GM23338 (cell line): ENCODE data around the gene LSM2. TPM values are rescaled to one million over a fixed set of nuclear protein-coding genes. Genes with fewer than 3 reads are reported as not detected.
"Not testable (repeated sequence)": the region's sequence is repeated elsewhere in the genome, so short reads cannot be mapped to it uniquely, and the experiment has no call there.

Source experiments
- ATAC-seq: fragments of 200-7000 bp; cut with Tn5 transposase; 3 replicates; pipeline ENCODE4 v1.9.1; 2020
- DNase-seq: peaks from one replicate; pipeline ENCODE4 v3.0.0-alpha.2; 2015; ENCODE audit warnings: low spot score
- H2AFZ ChIP-seq: fragments of 200-600 bp; sonication (generic); 2 replicates; pipeline ENCODE4 v1.8.0; 2016; ENCODE audit warnings: antibody characterized with exemption, mild to moderate bottlenecking, moderate library complexity
- H3F3A ChIP-seq: fragments of 200-600 bp; sonication (generic); replicated peaks from 2 replicates; pipeline ENCODE4 v1.8.0; 2017; ENCODE audit warnings: antibody characterized with exemption, mixed run types, low read depth
- H3K27ac ChIP-seq: fragments of 200-600 bp; sonication (generic); 2 replicates; pipeline ENCODE4 v1.6.1; 2016; ENCODE audit warnings: low read depth
- H3K27me3 ChIP-seq: fragments of 200-600 bp; sonication (generic); 2 replicates; pipeline ENCODE4 v1.8.0; 2016; ENCODE audit warnings: mild to moderate bottlenecking, mixed run types, moderate library complexity; ENCODE audit not compliant: insufficient read depth
- H3K36me3 ChIP-seq: fragments of 200-600 bp; sonication (generic); 2 replicates; pipeline ENCODE4 v1.8.0; 2016; ENCODE audit warnings: mild to moderate bottlenecking; ENCODE audit not compliant: insufficient read depth
- H3K4me1 ChIP-seq: fragments of 200-600 bp; sonication (generic); 2 replicates; pipeline ENCODE4 v1.8.0; 2016; ENCODE audit warnings: mild to moderate bottlenecking, moderate library complexity; ENCODE audit not compliant: insufficient read depth
- H3K4me2 ChIP-seq: fragments of 200-600 bp; sonication (generic); 2 replicates; pipeline ENCODE4 v1.7.1; 2017; ENCODE audit warnings: mixed run types
- H3K4me3 ChIP-seq: fragments of 200-600 bp; sonication (generic); 2 replicates; pipeline ENCODE4 v1.6.1; 2016; ENCODE audit warnings: mixed run types
- H3K79me2 ChIP-seq: fragments of 200-600 bp; sonication (generic); replicated peaks from 2 replicates; pipeline ENCODE4 v1.8.0; 2017; ENCODE audit warnings: mild to moderate bottlenecking; ENCODE audit not compliant: insufficient read depth
- H3K9me2 ChIP-seq: fragments of 200-600 bp; sonication (generic); 2 replicates; pipeline ENCODE4 v1.8.0; 2017; ENCODE audit not compliant: insufficient read depth
- H4K20me1 ChIP-seq: fragments of 200-600 bp; sonication (generic); replicated peaks from 2 replicates; pipeline ENCODE4 v1.8.0; 2017; ENCODE audit warnings: mild to moderate bottlenecking; ENCODE audit not compliant: insufficient read depth
- H3K27ac Mint-ChIP-seq: 2 replicates; pipeline ENCODE4 v1.8.0; 2020; ENCODE audit warnings: inconsistent platforms, mild to moderate bottlenecking, moderate library complexity, mixed read lengths
- H3K27me3 Mint-ChIP-seq: 3 replicates; pipeline ENCODE4 v1.8.0; 2022; ENCODE audit warnings: low read depth, mild to moderate bottlenecking, moderate library complexity, mixed read lengths, inconsistent platforms; ENCODE audit not compliant: insufficient read depth, poor library complexity
- H3K36me3 Mint-ChIP-seq: 3 replicates; pipeline ENCODE4 v1.8.0; 2021; ENCODE audit warnings: low read depth, mild to moderate bottlenecking, inconsistent platforms, moderate library complexity, mixed read lengths
- H3K4me1 Mint-ChIP-seq: 3 replicates; pipeline ENCODE4 v1.8.0; 2020; ENCODE audit warnings: mild to moderate bottlenecking, inconsistent platforms, mixed read lengths
- H3K4me3 Mint-ChIP-seq: 3 replicates; pipeline ENCODE4 v1.8.0; 2021; ENCODE audit warnings: moderate library complexity, mild to moderate bottlenecking, inconsistent platforms, mixed read lengths
- H3K9me3 Mint-ChIP-seq: 3 replicates; pipeline ENCODE4 v1.8.0; 2020; ENCODE audit warnings: moderate library complexity, mild to moderate bottlenecking, inconsistent platforms, mixed read lengths
- EZH2 ChIP-seq: fragments of 200-600 bp; sonication (generic); IDR thresholded peaks from one replicate; pipeline ENCODE4 v1.8.0; 2017; ENCODE audit warnings: antibody characterized with exemption, mild to moderate bottlenecking, low read depth; ENCODE audit not compliant: unreplicated experiment
- EZH2phosphoT487 ChIP-seq: fragments of 200-600 bp; sonication (generic); IDR thresholded peaks from one replicate; pipeline ENCODE4 v1.8.1; 2018; ENCODE audit warnings: antibody characterized with exemption; ENCODE audit not compliant: unreplicated experiment
- polyA plus RNA-seq: library from polyadenylated mRNA; unstranded; fragments of >200 nt; fragmentation: Nextera tagmentation; extraction: Ambion mirVana; gene quantifications from 2 replicates; pipeline ENCODE4 v1.2.1, GENCODE V29; 2016
- total RNA-seq: library from RNA; depleted of rRNA; stranded (reverse); fragments of >200 nt; shearing (Covaris generic); gene quantifications from 2 replicates; pipeline ENCODE4 v1.2.3, GENCODE V29; 2014
- TF ChIP-seq, protein P1 (sequence below), 2 experiments: fragments of 200-600 bp in 1 of 2; sonication (generic) in 1 of 2; conservative IDR thresholded peaks; 2 replicates each; pipeline versions ENCODE4 v1.5.1 to v1.6.1; 2016 to 2017; ENCODE audit warnings: antibody characterized with exemption in 2 of 2, low read depth in 2 of 2, mild to moderate bottlenecking in 2 of 2, moderate library complexity in 1 of 2
- TF ChIP-seq, protein P2 (sequence below): IDR thresholded peaks from 2 replicates; pipeline ENCODE4 v1.6.1; 2016; ENCODE audit warnings: antibody characterized with exemption
- TF ChIP-seq, protein P3 (sequence below): fragments of 250-450 bp; sonication (Bioruptor Pico); IDR thresholded peaks from 2 replicates; pipeline ENCODE4 v1.5.0; 2020; ENCODE audit warnings: mild to moderate bottlenecking, moderate library complexity

The LSM2 gene
- total and polyA plus RNA-seq, 2 experiments from 2014 or later: 106 to 140 TPM

DNA sequence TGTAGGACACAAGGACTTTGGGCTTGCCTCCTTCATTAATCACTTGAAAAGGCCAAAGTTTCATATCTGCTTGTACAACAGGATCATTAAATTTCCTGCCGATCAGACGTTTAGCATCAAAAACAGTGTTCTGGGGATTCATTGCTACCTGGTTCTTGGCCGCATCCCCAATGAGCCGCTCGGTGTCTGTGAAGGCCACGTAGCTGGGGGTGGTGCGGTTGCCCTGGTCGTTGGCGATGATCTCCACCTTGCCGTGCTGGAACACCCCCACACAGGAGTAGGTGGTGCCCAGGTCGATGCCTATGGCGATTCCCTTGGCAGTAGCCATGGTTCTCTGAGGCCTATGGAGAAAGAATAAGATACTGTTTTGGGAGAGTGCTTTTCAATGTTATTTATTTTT lies 4.9 kb upstream of the LSM2 start (continued):
- TF ChIP-seq, protein P1, sequence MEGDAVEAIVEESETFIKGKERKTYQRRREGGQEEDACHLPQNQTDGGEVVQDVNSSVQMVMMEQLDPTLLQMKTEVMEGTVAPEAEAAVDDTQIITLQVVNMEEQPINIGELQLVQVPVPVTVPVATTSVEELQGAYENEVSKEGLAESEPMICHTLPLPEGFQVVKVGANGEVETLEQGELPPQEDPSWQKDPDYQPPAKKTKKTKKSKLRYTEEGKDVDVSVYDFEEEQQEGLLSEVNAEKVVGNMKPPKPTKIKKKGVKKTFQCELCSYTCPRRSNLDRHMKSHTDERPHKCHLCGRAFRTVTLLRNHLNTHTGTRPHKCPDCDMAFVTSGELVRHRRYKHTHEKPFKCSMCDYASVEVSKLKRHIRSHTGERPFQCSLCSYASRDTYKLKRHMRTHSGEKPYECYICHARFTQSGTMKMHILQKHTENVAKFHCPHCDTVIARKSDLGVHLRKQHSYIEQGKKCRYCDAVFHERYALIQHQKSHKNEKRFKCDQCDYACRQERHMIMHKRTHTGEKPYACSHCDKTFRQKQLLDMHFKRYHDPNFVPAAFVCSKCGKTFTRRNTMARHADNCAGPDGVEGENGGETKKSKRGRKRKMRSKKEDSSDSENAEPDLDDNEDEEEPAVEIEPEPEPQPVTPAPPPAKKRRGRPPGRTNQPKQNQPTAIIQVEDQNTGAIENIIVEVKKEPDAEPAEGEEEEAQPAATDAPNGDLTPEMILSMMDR (conservative IDR thresholded peaks at IDR 0.05; ENCODE audit: low read depth in 2 of 2): no peak
- TF ChIP-seq, protein P2, sequence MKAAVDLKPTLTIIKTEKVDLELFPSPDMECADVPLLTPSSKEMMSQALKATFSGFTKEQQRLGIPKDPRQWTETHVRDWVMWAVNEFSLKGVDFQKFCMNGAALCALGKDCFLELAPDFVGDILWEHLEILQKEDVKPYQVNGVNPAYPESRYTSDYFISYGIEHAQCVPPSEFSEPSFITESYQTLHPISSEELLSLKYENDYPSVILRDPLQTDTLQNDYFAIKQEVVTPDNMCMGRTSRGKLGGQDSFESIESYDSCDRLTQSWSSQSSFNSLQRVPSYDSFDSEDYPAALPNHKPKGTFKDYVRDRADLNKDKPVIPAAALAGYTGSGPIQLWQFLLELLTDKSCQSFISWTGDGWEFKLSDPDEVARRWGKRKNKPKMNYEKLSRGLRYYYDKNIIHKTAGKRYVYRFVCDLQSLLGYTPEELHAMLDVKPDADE: no peak

DNA sequence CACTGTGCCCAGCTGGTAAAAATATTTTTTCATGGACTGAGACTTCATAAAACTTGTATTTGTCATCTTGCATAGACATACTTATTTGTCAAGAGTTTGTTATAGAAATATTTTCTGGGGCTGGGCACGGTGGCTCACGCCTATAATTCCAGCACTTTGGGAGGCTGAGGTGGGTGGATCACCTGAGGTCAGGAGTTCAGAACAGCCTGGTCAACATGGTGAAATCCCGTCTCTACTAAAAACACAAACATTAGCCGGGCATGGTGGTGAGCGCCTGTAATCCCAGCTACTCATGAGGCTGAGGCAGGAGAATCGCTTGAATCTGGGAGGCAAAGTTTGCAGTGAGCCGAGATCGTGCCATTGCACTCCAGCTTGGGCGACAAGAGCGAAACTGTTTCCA lies 1.8 kb upstream of the LSM2 start:
- not testable (repeated sequence) for ATAC-seq, DNase-seq, H3K9me2 ChIP-seq, H3K27me3 ChIP-seq, H3K9me3 Mint-ChIP-seq, H3K4me3 ChIP-seq, H3K27ac Mint-ChIP-seq, H3K4me1 Mint-ChIP-seq, H3K36me3 ChIP-seq, H3K36me3 Mint-ChIP-seq, H2AFZ ChIP-seq, H4K20me1 ChIP-seq, H3K4me2 ChIP-seq, H3K27ac ChIP-seq, H3K4me3 Mint-ChIP-seq
- Histone ChIP-seq H3K79me2 (peaks cover 27% of the 10 kb centered on the region), H3K4me1 (peaks cover 12% of the 10 kb centered on the region), H3F3A (peaks cover 15% of the 10 kb centered on the region; the same call in 1 of the 2 replicates)
- peaks cover 13% of the 10 kb centered on the region for H3K27me3 Mint-ChIP-seq

DNA sequence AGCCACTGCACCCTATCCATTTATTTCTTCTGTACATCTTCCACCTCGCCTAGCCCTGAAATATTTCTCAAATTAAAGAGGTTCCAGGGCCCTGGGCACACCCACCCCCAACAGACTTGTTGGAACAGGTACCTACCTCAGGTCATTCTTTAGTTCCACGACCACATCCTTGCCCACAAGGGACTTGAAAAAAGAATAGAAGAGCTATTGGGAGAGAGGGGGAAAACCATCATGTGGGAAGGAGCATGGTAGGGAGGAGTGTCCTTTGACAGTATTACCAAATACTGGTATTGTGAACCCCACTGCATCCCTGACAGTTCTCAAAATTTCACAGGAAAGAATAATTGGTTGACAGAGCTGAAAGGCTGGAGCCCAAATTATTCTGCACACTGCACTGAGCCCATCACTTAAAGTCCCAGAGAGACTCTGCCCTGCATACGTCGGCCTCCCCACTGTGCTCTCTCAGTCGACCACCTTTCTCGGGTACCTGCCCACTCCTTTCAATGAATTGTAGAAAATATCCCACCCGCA lies 762 bp downstream of the LSM2 start:
- peak overlapping the region; percentile 97 for H3K27ac ChIP-seq
- Mint-ChIP-seq H3K9me3 (no peaks in the 10 kb centered on the region), H3K4me1 (peaks cover 4% of the 10 kb centered on the region; the same call in 1 of the 3 replicates), H3K4me3 (peak overlapping the region; percentile 93), H3K27ac (peak overlapping the region; percentile 93), H3K27me3 (peaks cover 9% of the 10 kb centered on the region), H3K36me3 (peaks cover 27% of the 10 kb centered on the region)
- no peaks in the 10 kb centered on the region for H3K9me2 ChIP-seq
- H3K4me1 ChIP-seq: peaks cover 7% of the 10 kb centered on the region; the same call in 1 of the 2 replicates
- H3K4me3 ChIP-seq: peak overlapping the region; percentile 96
- DNase-seq: no peak
- H2AFZ ChIP-seq: peak overlapping the region; percentile 96
- ATAC-seq: no peak
- H3K27me3 ChIP-seq: no peaks in the 10 kb centered on the region
- H3F3A ChIP-seq: peaks cover 15% of the 10 kb centered on the region
- peaks cover 39% of the 10 kb centered on the region for H3K79me2 ChIP-seq
- H3K4me2 ChIP-seq: peak overlapping the region; percentile 97
- H4K20me1 ChIP-seq: peaks cover 3% of the 10 kb centered on the region; the same call in 1 of the 2 replicates
- H3K36me3 ChIP-seq: no peaks in the 10 kb centered on the region; the same call in 1 of the 2 replicates
- TF ChIP-seq, protein P1 (conservative IDR thresholded peaks at IDR 0.05; ENCODE audit: low read depth in 2 of 2): no peak
- TF ChIP-seq EZH2 (no peak), EZH2phosphoT487 (no peak)
- TF ChIP-seq, protein P2: no peak
- TF ChIP-seq, protein P3, sequence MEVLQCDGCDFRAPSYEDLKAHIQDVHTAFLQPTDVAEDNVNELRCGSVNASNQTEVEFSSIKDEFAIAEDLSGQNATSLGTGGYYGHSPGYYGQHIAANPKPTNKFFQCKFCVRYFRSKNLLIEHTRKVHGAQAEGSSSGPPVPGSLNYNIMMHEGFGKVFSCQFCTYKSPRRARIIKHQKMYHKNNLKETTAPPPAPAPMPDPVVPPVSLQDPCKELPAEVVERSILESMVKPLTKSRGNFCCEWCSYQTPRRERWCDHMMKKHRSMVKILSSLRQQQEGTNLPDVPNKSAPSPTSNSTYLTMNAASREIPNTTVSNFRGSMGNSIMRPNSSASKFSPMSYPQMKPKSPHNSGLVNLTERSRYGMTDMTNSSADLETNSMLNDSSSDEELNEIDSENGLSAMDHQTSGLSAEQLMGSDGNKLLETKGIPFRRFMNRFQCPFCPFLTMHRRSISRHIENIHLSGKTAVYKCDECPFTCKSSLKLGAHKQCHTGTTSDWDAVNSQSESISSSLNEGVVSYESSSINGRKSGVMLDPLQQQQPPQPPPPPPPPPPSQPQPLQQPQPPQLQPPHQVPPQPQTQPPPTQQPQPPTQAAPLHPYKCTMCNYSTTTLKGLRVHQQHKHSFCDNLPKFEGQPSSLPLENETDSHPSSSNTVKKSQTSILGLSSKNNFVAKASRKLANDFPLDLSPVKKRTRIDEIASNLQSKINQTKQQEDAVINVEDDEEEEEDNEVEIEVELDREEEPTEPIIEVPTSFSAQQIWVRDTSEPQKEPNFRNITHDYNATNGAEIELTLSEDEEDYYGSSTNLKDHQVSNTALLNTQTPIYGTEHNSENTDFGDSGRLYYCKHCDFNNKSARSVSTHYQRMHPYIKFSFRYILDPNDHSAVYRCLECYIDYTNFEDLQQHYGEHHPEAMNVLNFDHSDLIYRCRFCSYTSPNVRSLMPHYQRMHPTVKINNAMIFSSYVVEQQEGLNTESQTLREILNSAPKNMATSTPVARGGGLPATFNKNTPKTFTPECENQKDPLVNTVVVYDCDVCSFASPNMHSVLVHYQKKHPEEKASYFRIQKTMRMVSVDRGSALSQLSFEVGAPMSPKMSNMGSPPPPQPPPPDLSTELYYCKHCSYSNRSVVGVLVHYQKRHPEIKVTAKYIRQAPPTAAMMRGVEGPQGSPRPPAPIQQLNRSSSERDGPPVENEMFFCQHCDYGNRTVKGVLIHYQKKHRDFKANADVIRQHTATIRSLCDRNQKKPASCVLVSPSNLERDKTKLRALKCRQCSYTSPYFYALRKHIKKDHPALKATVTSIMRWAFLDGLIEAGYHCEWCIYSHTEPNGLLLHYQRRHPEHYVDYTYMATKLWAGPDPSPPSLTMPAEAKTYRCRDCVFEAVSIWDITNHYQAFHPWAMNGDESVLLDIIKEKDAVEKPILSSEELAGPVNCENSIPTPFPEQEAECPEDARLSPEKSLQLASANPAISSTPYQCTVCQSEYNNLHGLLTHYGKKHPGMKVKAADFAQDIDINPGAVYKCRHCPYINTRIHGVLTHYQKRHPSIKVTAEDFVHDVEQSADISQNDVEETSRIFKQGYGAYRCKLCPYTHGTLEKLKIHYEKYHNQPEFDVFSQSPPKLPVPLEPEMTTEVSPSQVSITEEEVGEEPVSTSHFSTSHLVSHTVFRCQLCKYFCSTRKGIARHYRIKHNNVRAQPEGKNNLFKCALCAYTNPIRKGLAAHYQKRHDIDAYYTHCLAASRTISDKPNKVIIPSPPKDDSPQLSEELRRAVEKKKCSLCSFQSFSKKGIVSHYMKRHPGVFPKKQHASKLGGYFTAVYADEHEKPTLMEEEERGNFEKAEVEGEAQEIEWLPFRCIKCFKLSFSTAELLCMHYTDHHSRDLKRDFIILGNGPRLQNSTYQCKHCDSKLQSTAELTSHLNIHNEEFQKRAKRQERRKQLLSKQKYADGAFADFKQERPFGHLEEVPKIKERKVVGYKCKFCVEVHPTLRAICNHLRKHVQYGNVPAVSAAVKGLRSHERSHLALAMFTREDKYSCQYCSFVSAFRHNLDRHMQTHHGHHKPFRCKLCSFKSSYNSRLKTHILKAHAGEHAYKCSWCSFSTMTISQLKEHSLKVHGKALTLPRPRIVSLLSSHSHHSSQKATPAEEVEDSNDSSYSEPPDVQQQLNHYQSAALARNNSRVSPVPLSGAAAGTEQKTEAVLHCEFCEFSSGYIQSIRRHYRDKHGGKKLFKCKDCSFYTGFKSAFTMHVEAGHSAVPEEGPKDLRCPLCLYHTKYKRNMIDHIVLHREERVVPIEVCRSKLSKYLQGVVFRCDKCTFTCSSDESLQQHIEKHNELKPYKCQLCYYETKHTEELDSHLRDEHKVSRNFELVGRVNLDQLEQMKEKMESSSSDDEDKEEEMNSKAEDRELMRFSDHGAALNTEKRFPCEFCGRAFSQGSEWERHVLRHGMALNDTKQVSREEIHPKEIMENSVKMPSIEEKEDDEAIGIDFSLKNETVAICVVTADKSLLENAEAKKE (CRISPR knock-in tag): no peak
